Measurements from ENCODE around the gene SRRM2.

SRRM2 gene

DNA sequence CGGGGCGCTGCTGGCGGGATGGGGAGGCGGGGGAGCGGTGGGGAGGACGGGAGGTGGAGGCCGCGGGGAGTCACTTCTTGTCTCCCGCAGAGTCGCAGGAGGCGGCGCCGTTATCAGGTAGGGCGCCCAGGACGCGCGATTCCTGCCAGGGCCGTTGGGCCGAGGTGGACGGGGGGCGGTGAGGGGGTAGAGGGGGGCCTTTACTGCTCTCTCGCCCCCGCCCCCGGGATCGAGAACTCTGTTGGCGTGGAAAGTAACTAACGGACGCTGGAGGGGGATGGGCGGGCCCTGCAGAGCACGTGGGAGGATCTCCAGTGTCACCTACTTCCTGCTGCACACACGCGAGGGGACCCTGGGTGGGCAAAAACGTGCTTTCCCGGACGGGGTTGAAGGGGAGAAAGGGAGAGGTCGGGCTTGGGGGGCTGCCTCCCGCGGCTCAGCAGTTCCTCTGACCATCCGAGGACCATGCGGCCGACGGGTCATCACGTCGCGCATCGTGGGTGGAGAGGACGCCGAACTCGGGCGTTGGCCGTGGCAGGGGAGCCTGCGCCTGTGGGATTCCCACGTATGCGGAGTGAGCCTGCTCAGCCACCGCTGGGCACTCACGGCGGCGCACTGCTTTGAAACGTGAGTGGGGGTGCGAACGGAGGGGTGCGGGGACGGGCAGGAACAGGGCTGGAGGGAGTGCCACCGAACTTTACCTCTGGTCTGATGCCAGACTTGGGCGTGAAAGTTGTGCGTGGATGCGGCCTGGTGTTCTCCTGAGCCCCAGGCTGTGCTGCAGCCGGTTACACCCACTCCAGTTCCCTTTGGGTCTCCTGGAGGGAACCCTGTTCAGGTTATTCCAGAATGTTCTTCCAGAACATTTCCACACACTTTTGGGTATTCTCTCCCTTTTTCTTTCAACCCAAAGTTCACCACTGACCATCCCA, 65.2 kb downstream of the SRRM2 start:
- 77% methylated on average over 58 of the region's 68 CpGs for WGBS (ENCODE audit: insufficient coverage)
- POLR2A ChIA-PET: no interaction called here
- Histone ChIP-seq H3K4me1 (ENCODE audit: control extremely low read depth in 1 of 4, control insufficient read depth in 4 of 4, insufficient read depth in 4 of 4, low read length in 3 of 4) (no peaks in the 10 kb centered on the region), H3K27ac (ENCODE audit: insufficient read depth in 1 of 2, low read depth in 1 of 2, low read length in 2 of 2, poor library complexity in 1 of 2, severe bottlenecking in 2 of 2) (no peak overlapping the region), H3K27me3 (replicated peaks in 2 of 5; ENCODE audit: control insufficient read depth in 4 of 5, insufficient read depth in 5 of 5, low read length in 4 of 5) (no peaks in the 10 kb centered on the region), H3K4me3 (ENCODE audit: control insufficient read depth in 1 of 7, extremely low read depth in 1 of 7, insufficient read depth in 4 of 7, low read depth in 2 of 7, low read length in 6 of 7) (peak overlapping the region in 3 of 7 experiments; percentile 11 to 33 (median 22)), H3K36me3 (ENCODE audit: control insufficient read depth in 4 of 4, insufficient read depth in 4 of 4, low read length in 3 of 4) (no peaks in the 10 kb centered on the region), H3K9me3 (ENCODE audit: control extremely low read depth in 1 of 5, control insufficient read depth in 4 of 5, insufficient read depth in 2 of 5, low read depth in 1 of 5, low read length in 4 of 5) (no peaks in the 10 kb centered on the region)
- CTCF ChIA-PET: interaction anchor here (0.6 kb wide), 1 partner anchor 66 kb away, joined by 4 read pairs; no protein-coding TSS in a partner anchor
- no peak for DNase-seq

DNA sequence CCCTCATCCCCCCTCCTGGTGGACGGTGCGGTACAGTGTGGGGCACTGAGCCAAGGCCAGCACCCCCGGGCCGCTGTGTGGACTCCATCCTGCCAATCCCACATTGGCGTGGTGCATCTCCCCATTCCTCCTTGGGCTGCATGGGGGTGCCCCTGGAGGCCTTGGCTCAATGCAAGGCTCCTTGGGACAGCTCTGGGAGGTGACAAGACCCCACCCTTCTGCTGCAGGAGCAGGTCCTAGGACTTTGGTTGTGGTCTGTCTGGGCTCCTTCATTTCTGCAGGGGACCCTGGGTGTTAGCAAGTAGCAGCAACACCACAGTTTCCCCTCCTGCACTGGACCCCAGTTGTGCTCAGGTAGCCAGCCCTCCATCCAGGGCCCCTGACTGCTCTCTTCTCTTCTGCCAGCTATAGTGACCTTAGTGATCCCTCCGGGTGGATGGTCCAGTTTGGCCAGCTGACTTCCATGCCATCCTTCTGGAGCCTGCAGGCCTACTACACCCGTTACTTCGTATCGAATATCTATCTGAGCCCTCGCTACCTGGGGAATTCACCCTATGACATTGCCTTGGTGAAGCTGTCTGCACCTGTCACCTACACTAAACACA, 65.9 kb downstream of the SRRM2 start:
- Histone ChIP-seq H3K4me3 (ENCODE audit: control insufficient read depth in 1 of 7, extremely low read depth in 1 of 7, insufficient read depth in 4 of 7, low read depth in 2 of 7, low read length in 6 of 7) (no peak overlapping the region), H3K27me3 (replicated peaks in 2 of 5; ENCODE audit: control insufficient read depth in 4 of 5, insufficient read depth in 5 of 5, low read length in 4 of 5) (no peaks in the 10 kb centered on the region), H3K9me3 (ENCODE audit: control extremely low read depth in 1 of 5, control insufficient read depth in 4 of 5, insufficient read depth in 2 of 5, low read depth in 1 of 5, low read length in 4 of 5) (no peaks in the 10 kb centered on the region), H3K36me3 (ENCODE audit: control insufficient read depth in 4 of 4, insufficient read depth in 4 of 4, low read length in 3 of 4) (no peaks in the 10 kb centered on the region), H3K27ac (ENCODE audit: insufficient read depth in 1 of 2, low read depth in 1 of 2, low read length in 2 of 2, poor library complexity in 1 of 2, severe bottlenecking in 2 of 2) (no peak overlapping the region), H3K4me1 (ENCODE audit: control extremely low read depth in 1 of 4, control insufficient read depth in 4 of 4, insufficient read depth in 4 of 4, low read length in 3 of 4) (no peaks in the 10 kb centered on the region)
- POLR2A ChIA-PET: no interaction called here
- CTCF ChIA-PET: no interaction called here
- DNase-seq: no peak
- WGBS (ENCODE audit: insufficient coverage): 98% methylated on average over 8 of the region's 10 CpGs

GRCh38 chr16:2819179-2819938, 66.9 kb downstream of the SRRM2 start:
- Histone ChIP-seq H3K36me3 (ENCODE audit: control insufficient read depth in 4 of 4, insufficient read depth in 4 of 4, low read length in 3 of 4) (no peaks in the 10 kb centered on the region), H3K27ac (ENCODE audit: insufficient read depth in 1 of 2, low read depth in 1 of 2, low read length in 2 of 2, poor library complexity in 1 of 2, severe bottlenecking in 2 of 2) (no peak overlapping the region), H3K4me1 (ENCODE audit: control extremely low read depth in 1 of 4, control insufficient read depth in 4 of 4, insufficient read depth in 4 of 4, low read length in 3 of 4) (no peaks in the 10 kb centered on the region), H3K4me3 (ENCODE audit: control insufficient read depth in 1 of 7, extremely low read depth in 1 of 7, insufficient read depth in 4 of 7, low read depth in 2 of 7, low read length in 6 of 7) (no peak overlapping the region), H3K27me3 (replicated peaks in 2 of 5; ENCODE audit: control insufficient read depth in 4 of 5, insufficient read depth in 5 of 5, low read length in 4 of 5) (no peaks in the 10 kb centered on the region), H3K9me3 (ENCODE audit: control extremely low read depth in 1 of 5, control insufficient read depth in 4 of 5, insufficient read depth in 2 of 5, low read depth in 1 of 5, low read length in 4 of 5) (no peaks in the 10 kb centered on the region)
- no peak for DNase-seq
- WGBS (ENCODE audit: insufficient coverage): 96% methylated on average over 10 of the region's 18 CpGs
- POLR2A ChIA-PET: no interaction called here
- CTCF ChIA-PET: interaction anchor here (1.6 kb wide), 1 partner anchor 137 kb away, joined by 3 read pairs; no protein-coding TSS in a partner anchor

GRCh38 chr16:2819939-2820835, 67.7 kb downstream of the SRRM2 start:
- H3K9me3 ChIP-seq (ENCODE audit: control extremely low read depth in 1 of 5, control insufficient read depth in 4 of 5, insufficient read depth in 2 of 5, low read depth in 1 of 5, low read length in 4 of 5): no peaks in the 10 kb centered on the region
- H3K4me3 ChIP-seq (ENCODE audit: control insufficient read depth in 1 of 7, extremely low read depth in 1 of 7, insufficient read depth in 4 of 7, low read depth in 2 of 7, low read length in 6 of 7): no peak overlapping the region
- H3K36me3 ChIP-seq (ENCODE audit: control insufficient read depth in 4 of 4, insufficient read depth in 4 of 4, low read length in 3 of 4): no peaks in the 10 kb centered on the region
- 90% methylated on average over 13 of the region's 17 CpGs for WGBS (ENCODE audit: insufficient coverage)
- ChIA-PET CTCF (interaction anchor here (1.6 kb wide), 1 partner anchor 136 kb away, joined by 3 read pairs; no protein-coding TSS in a partner anchor), POLR2A (no interaction called here)
- H3K27ac ChIP-seq (ENCODE audit: insufficient read depth in 1 of 2, low read depth in 1 of 2, low read length in 2 of 2, poor library complexity in 1 of 2, severe bottlenecking in 2 of 2): no peak overlapping the region
- no peaks in the 10 kb centered on the region for H3K4me1 ChIP-seq (ENCODE audit: control extremely low read depth in 1 of 4, control insufficient read depth in 4 of 4, insufficient read depth in 4 of 4, low read length in 3 of 4)
- DNase-seq: no peak
- no peaks in the 10 kb centered on the region for H3K27me3 ChIP-seq (replicated peaks in 2 of 5; ENCODE audit: control insufficient read depth in 4 of 5, insufficient read depth in 5 of 5, low read length in 4 of 5)
